ENCODE measurements around the gene CCDC192. TPM values are rescaled to one million over a fixed set of nuclear protein-coding genes. Genes with fewer than 3 reads are reported as not detected.

CCDC192 gene
- total RNA-seq, 1 donor from 2014 or later, result not detected

DNA sequence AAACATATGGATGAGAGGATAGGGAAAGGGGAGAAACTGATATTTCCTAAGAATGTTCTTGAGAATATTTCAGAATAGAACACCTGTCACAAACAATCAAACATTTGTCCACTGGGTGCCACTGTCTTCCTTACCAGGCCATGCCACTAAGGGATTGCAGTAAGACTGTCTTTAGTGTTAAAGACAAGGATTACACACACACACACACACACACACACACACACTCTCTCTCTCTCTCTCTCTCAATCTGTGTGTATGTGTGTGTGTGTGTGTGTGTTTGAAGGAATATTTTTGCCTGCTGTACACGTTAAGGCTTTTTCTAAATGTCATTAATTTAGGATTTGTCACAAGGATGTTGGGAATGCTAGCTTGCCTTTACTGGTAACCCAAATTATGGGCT lies 54.4 kb downstream of the CCDC192 start:
- Histone ChIP-seq H3K27ac (no peak overlapping the region), H3K36me3 (no peaks in the 10 kb centered on the region), H3K27me3 (no peaks in the 10 kb centered on the region), H3K4me3 (no peak overlapping the region), H3K9me3 (no peaks in the 10 kb centered on the region), H3K4me1 (no peaks in the 10 kb centered on the region)
- TF ChIP-seq, protein P1, sequence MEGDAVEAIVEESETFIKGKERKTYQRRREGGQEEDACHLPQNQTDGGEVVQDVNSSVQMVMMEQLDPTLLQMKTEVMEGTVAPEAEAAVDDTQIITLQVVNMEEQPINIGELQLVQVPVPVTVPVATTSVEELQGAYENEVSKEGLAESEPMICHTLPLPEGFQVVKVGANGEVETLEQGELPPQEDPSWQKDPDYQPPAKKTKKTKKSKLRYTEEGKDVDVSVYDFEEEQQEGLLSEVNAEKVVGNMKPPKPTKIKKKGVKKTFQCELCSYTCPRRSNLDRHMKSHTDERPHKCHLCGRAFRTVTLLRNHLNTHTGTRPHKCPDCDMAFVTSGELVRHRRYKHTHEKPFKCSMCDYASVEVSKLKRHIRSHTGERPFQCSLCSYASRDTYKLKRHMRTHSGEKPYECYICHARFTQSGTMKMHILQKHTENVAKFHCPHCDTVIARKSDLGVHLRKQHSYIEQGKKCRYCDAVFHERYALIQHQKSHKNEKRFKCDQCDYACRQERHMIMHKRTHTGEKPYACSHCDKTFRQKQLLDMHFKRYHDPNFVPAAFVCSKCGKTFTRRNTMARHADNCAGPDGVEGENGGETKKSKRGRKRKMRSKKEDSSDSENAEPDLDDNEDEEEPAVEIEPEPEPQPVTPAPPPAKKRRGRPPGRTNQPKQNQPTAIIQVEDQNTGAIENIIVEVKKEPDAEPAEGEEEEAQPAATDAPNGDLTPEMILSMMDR (IDR thresholded peaks at IDR 0.05), result peak in 1 of 3 experiments; percentile 24
- intact Hi-C loops (cut with DNase I), result no loop called here
- no peak for DNase-seq (ENCODE audit: low spot score in 2 of 2)

DNA sequence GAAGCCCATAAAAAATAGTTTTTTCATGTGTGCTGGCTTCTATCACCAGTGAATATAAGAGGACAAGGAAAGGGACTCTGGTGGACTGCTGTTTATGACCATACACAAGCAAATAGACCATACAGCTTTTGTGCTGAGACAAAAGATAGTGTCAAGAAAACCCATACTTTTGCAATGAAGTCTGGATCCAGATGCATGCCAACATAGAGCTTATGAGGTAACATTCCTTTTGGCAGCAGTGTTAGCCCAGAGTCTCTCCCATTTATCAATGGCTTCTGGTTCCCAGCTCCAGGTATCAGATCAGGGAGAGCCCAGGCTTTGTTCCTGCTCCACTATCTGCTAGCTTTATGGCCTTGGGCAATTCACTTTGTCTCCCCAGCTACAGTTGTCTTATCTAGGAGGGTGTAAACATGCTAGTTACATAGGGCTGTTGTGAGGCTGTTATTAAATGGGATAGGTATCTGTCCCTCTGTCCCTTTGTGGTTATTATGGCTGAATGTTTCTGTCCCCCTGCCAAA lies 55.6 kb downstream of the CCDC192 start:
- Histone ChIP-seq H3K4me1 (no peaks in the 10 kb centered on the region), H3K27ac (no peak overlapping the region), H3K9me3 (no peaks in the 10 kb centered on the region), H3K4me3 (no peak overlapping the region), H3K36me3 (no peaks in the 10 kb centered on the region), H3K27me3 (no peaks in the 10 kb centered on the region)
- no peak for DNase-seq (ENCODE audit: low spot score in 2 of 2)
- intact Hi-C loops (cut with DNase I), result no loop called here
- TF ChIP-seq, protein P1 (IDR thresholded peaks at IDR 0.05), result no peak

DNA sequence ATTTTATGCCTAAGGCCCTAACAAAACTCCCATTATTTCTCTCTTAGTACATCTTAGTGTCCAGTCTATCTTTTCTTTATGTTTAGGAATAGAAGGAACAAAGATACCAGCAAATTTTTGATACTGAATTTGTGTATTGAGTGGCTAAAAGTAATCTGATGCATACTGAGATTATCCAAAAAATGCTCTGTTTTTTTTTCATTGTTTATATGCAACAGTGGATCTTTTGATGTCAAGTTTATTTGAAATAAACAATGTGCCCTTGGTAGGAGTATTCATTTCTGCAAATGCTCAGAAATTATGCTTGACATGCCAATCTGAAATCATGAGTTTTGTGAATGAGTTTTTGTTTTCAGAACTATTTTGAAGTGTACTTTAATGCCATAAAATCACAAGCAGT lies 58.7 kb downstream of the CCDC192 start:
- H3K4me3 ChIP-seq, result no peak overlapping the region
- intact Hi-C loops (cut with DNase I), result no loop called here
- H3K4me1 ChIP-seq, result no peaks in the 10 kb centered on the region
- no peak overlapping the region for H3K27ac ChIP-seq
- no peak for DNase-seq (ENCODE audit: low spot score in 2 of 2)
- H3K9me3 ChIP-seq, result no peaks in the 10 kb centered on the region
- TF ChIP-seq, protein P1 (IDR thresholded peaks at IDR 0.05), result no peak
- H3K36me3 ChIP-seq, result no peaks in the 10 kb centered on the region
- H3K27me3 ChIP-seq, result no peaks in the 10 kb centered on the region

DNA sequence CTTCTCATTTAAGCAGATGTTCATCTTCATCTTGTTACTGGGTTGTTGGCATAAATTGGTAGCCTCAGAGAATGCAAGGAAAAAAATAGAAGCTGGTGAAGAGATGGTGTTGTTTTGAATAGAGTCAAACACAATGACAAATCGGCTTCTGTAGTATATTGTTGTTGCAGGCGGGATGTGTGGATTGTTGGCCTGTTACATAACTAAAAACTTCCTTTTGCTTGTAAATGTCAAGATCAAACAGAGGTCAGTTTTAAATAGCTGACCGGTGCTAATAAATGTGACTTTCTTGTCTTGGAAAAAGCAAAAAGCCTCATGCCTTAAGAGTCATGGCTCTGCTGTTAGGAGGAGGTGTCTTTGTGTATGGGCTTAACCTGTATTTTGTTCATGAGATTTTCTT lies 59.2 kb downstream of the CCDC192 start:
- no peak overlapping the region for H3K4me3 ChIP-seq
- no peaks in the 10 kb centered on the region for H3K36me3 ChIP-seq
- no peaks in the 10 kb centered on the region for H3K27me3 ChIP-seq
- no peaks in the 10 kb centered on the region for H3K4me1 ChIP-seq
- intact Hi-C loops (cut with DNase I), result no loop called here
- DNase-seq (ENCODE audit: low spot score in 2 of 2), result no peak
- no peaks in the 10 kb centered on the region for H3K9me3 ChIP-seq
- no peak overlapping the region for H3K27ac ChIP-seq
- TF ChIP-seq, protein P1 (IDR thresholded peaks at IDR 0.05), result no peak

DNA sequence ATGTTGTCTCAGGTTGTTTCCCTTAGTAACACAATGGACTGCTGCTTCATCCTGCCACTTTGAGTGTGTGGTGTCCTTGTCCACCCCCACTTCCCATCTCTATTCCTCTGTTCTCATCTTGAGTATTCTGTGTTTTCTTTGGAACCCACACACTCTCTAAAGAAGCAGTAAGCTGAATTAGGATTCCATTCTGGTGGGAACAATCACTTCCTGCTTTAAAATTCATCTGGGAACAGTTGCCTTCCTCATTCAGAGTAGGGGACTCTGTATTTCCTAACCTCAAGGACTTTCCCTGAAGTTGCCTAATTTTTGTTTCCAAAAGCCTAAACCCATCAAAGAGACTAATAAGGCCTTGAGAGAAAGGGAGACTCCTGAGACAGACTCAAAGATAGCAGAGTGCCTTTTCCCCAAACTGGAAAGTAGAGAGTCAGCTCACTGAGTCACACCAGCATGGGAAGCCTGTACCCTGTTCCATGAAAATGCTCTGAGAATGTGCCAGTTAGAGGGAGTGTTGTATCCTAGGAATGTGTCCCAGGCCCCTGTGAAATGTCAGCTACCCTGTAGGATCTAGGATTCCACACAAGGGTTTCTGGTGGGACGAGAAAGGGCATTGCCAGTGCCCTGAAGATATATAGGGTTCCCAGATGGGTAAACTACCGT lies 63.6 kb downstream of the CCDC192 start:
- H3K4me3 ChIP-seq, result no peak overlapping the region
- H3K36me3 ChIP-seq, result no peaks in the 10 kb centered on the region
- no peak overlapping the region for H3K27ac ChIP-seq
- no peaks in the 10 kb centered on the region for H3K9me3 ChIP-seq
- DNase-seq (ENCODE audit: low spot score in 2 of 2), result no peak
- intact Hi-C loops (cut with DNase I), result no loop called here
- H3K4me1 ChIP-seq, result no peaks in the 10 kb centered on the region
- TF ChIP-seq, protein P1 (IDR thresholded peaks at IDR 0.05), result no peak
- H3K27me3 ChIP-seq, result no peaks in the 10 kb centered on the region

All from ascending aorta (tissue), 2 donors.